ENCODE measurements around the gene FANCC. TPM values are rescaled to one million over a fixed set of nuclear protein-coding genes. Genes with fewer than 3 reads are reported as not detected.

Gene FANCC
- total RNA-seq, 1 experiment from 2014 or later: 23.6 TPM

- in situ Hi-C loops (cut with HindIII; ENCODE audit: low sequenced_read_pairs): no loop called here
- DNase-seq (ENCODE audit: low spot score): no peak
Measured at GRCh38 chr9:95174038-95174437, 143.5 kb downstream of the FANCC start.

- in situ Hi-C loops (cut with HindIII; ENCODE audit: low sequenced_read_pairs): no loop called here
Measured at GRCh38 chr9:95171596-95171995, 145.9 kb downstream of the FANCC start.

GRCh38 chr9:95171001-95171400 is 146.5 kb downstream of the FANCC start:
- no peak for DNase-seq (ENCODE audit: low spot score)

More at GRCh38 chr9:95171596-95171995, 145.9 kb downstream of the FANCC start:
- no peak for DNase-seq (ENCODE audit: low spot score)

GRCh38 chr9:95167998-95168397 is 149.5 kb downstream of the FANCC start:
- peak; percentile 30 for DNase-seq (ENCODE audit: low spot score)
- in situ Hi-C loops (cut with HindIII; ENCODE audit: low sequenced_read_pairs): no loop called here

More at GRCh38 chr9:95171001-95171400, 146.5 kb downstream of the FANCC start:
- in situ Hi-C loops (cut with HindIII; ENCODE audit: low sequenced_read_pairs): no loop called here

GRCh38 chr9:95165004-95165403 is 152.5 kb downstream of the FANCC start:
- in situ Hi-C loops (cut with HindIII; ENCODE audit: low sequenced_read_pairs): no loop called here
- DNase-seq (ENCODE audit: low spot score): no peak

- in situ Hi-C loops (cut with HindIII; ENCODE audit: low sequenced_read_pairs): no loop called here
- DNase-seq (ENCODE audit: low spot score): peak; percentile 44
Measured at GRCh38 chr9:95157481-95158151, 159.9 kb downstream of the FANCC start.

- in situ Hi-C loops (cut with HindIII; ENCODE audit: low sequenced_read_pairs): no loop called here
- no peak for DNase-seq (ENCODE audit: low spot score)
Measured at GRCh38 chr9:95156074-95156473, 161.4 kb downstream of the FANCC start.

GRCh38 chr9:95155220-95155619 is 162.3 kb downstream of the FANCC start:
- in situ Hi-C loops (cut with HindIII; ENCODE audit: low sequenced_read_pairs): no loop called here

GRCh38 chr9:95150903-95151302 is 166.6 kb downstream of the FANCC start:
- DNase-seq (ENCODE audit: low spot score): no peak
- in situ Hi-C loops (cut with HindIII; ENCODE audit: low sequenced_read_pairs): no loop called here

More at GRCh38 chr9:95155220-95155619, 162.3 kb downstream of the FANCC start:
- DNase-seq (ENCODE audit: low spot score): no peak

GRCh38 chr9:95148208-95148520 is 169.3 kb downstream of the FANCC start:
- in situ Hi-C loops (cut with HindIII; ENCODE audit: low sequenced_read_pairs): no loop called here
- no peak for DNase-seq (ENCODE audit: low spot score)

GRCh38 chr9:95147452-95148207 is 169.9 kb downstream of the FANCC start:
- no peak for DNase-seq (ENCODE audit: low spot score)
- in situ Hi-C loops (cut with HindIII; ENCODE audit: low sequenced_read_pairs): no loop called here

- in situ Hi-C loops (cut with HindIII; ENCODE audit: low sequenced_read_pairs): no loop called here
- DNase-seq (ENCODE audit: low spot score): no peak
Measured at GRCh38 chr9:95143591-95144561, 173.6 kb downstream of the FANCC start.

GRCh38 chr9:95142728-95143127 is 174.8 kb downstream of the FANCC start:
- in situ Hi-C loops (cut with HindIII; ENCODE audit: low sequenced_read_pairs): no loop called here

GRCh38 chr9:95142315-95142714 is 175.2 kb downstream of the FANCC start:
- DNase-seq (ENCODE audit: low spot score): no peak
- in situ Hi-C loops (cut with HindIII; ENCODE audit: low sequenced_read_pairs): no loop called here

More at GRCh38 chr9:95142728-95143127, 174.8 kb downstream of the FANCC start:
- DNase-seq (ENCODE audit: low spot score): no peak

- in situ Hi-C loops (cut with HindIII; ENCODE audit: low sequenced_read_pairs): no loop called here
- DNase-seq (ENCODE audit: low spot score): no peak
Measured at GRCh38 chr9:95140821-95141220, 176.7 kb downstream of the FANCC start.

GRCh38 chr9:95139126-95139525 is 178.4 kb downstream of the FANCC start:
- no peak for DNase-seq (ENCODE audit: low spot score)
- in situ Hi-C loops (cut with HindIII; ENCODE audit: low sequenced_read_pairs): no loop called here

- in situ Hi-C loops (cut with HindIII; ENCODE audit: low sequenced_read_pairs): no loop called here
- peak; percentile 80 for DNase-seq (ENCODE audit: low spot score)
Measured at GRCh38 chr9:95138474-95138873, 179.0 kb downstream of the FANCC start.

- in situ Hi-C loops (cut with HindIII; ENCODE audit: low sequenced_read_pairs): no loop called here
- DNase-seq (ENCODE audit: low spot score): no peak
Measured at GRCh38 chr9:95137587-95138145, 179.8 kb downstream of the FANCC start.

- DNase-seq (ENCODE audit: low spot score): no peak
- in situ Hi-C loops (cut with HindIII; ENCODE audit: low sequenced_read_pairs): no loop called here
Measured at GRCh38 chr9:95135756-95136155, 181.8 kb downstream of the FANCC start.

Data from G401 (cell line).